ENCODE data around the gene EBP. TPM values are rescaled to one million over a fixed set of nuclear protein-coding genes. Genes with fewer than 3 reads are reported as not detected.
A peak's percentile ranks its signal among the peaks of the same experiment; 100 is the strongest.

The EBP gene
- total and polyA plus RNA-seq, 9 of the 15 experiments (the other 6 are each of a cell fraction or from before 2014, with no cell fraction given): 228 to 987 (median 274) TPM

- TF ChIP-seq ZFPM2 (CRISPR knock-in tag; IDR thresholded peaks at IDR 0.05): no peak
- TF ChIP-seq SAP30 (IDR thresholded peaks at IDR 0.05; ENCODE audit: borderline replicate concordance, insufficient read depth, low read depth, low read length, poor library complexity, severe bottlenecking): peak; percentile 83
- TF ChIP-seq ZNF134 (CRISPR knock-in tag; conservative IDR thresholded peaks at IDR 0.05): no peak
- no peak for TF ChIP-seq ZNF253 (CRISPR knock-in tag; conservative IDR thresholded peaks at IDR 0.05)
- TF ChIP-seq SAFB2 (IDR thresholded peaks at IDR 0.05; ENCODE audit: borderline replicate concordance, low read depth, low read length, severe bottlenecking): no peak
- TF ChIP-seq TRIM24 (IDR thresholded peaks at IDR 0.05): peak in 1 of 2 experiments; percentile 91; a peak in 2 of 4 replicates
- 0 out of 2 replicates have a peak, but pooled peaks have one; percentile 51 for TF ChIP-seq POLR2AphosphoS2 (IDR thresholded peaks at IDR 0.05; ENCODE audit: low read length)
- peak; percentile 88 for TF ChIP-seq NCOA6 (IDR thresholded peaks at IDR 0.05)
- TF ChIP-seq, protein P1, sequence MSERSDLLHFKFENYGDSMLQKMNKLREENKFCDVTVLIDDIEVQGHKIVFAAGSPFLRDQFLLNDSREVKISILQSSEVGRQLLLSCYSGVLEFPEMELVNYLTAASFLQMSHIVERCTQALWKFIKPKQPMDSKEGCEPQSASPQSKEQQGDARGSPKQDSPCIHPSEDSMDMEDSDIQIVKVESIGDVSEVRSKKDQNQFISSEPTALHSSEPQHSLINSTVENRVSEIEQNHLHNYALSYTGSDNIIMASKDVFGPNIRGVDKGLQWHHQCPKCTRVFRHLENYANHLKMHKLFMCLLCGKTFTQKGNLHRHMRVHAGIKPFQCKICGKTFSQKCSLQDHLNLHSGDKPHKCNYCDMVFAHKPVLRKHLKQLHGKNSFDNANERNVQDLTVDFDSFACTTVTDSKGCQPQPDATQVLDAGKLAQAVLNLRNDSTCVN (CRISPR knock-in tag; IDR thresholded peaks at IDR 0.05): no peak; the same call in 1 of the 2 replicates
- TF ChIP-seq RHOXF2B (CRISPR knock-in tag; conservative IDR thresholded peaks at IDR 0.05): no peak
- TF ChIP-seq PHTF2 (CRISPR knock-in tag; IDR thresholded peaks at IDR 0.05): no peak
- TF ChIP-seq HNRNPUL1 (IDR thresholded peaks at IDR 0.05; ENCODE audit: low read length): no peak
- no peak for TF ChIP-seq KAT2B (IDR thresholded peaks at IDR 0.05; ENCODE audit: low read depth, low read length)
- peak; percentile 60; the same call in 1 of the 2 replicates for TF ChIP-seq RAD51 (IDR thresholded peaks at IDR 0.05; ENCODE audit: borderline replicate concordance, low read depth)
- TF ChIP-seq IRF1 (CRISPR knock-in tag; IDR thresholded peaks at IDR 0.05; ENCODE audit: borderline replicate concordance): peak; percentile 59; the same call in 1 of the 2 replicates
- no peak for TF ChIP-seq ZBTB8A (IDR thresholded peaks at IDR 0.05; ENCODE audit: partially characterized antibody)
- no peak for TF ChIP-seq ZBTB12 (CRISPR knock-in tag; IDR thresholded peaks at IDR 0.05)
- no peak for TF ChIP-seq ZNF609 (CRISPR knock-in tag; IDR thresholded peaks at IDR 0.05; ENCODE audit: borderline replicate concordance)
Observed at GRCh38 chrX:48574270-48575266, 53.0 kb downstream of the EBP start, which contains the start of gene RBM3 (continued).
